GM18508 (cell line): ENCODE measurements around the gene KRT20.
"Not testable (repeated sequence)": the region's sequence is repeated elsewhere in the genome, so short reads cannot be mapped to it uniquely, and the experiment has no call there.

Experiments used
- ATAC-seq: cut with Tn5 transposase; IDR thresholded peaks from one replicate; pipeline ENCODE4 v1.9.1; 2021; ENCODE audit warnings: moderate number of reproducible peaks; ENCODE audit not compliant: insufficient read depth, unreplicated experiment

The KRT20 gene

DNA sequence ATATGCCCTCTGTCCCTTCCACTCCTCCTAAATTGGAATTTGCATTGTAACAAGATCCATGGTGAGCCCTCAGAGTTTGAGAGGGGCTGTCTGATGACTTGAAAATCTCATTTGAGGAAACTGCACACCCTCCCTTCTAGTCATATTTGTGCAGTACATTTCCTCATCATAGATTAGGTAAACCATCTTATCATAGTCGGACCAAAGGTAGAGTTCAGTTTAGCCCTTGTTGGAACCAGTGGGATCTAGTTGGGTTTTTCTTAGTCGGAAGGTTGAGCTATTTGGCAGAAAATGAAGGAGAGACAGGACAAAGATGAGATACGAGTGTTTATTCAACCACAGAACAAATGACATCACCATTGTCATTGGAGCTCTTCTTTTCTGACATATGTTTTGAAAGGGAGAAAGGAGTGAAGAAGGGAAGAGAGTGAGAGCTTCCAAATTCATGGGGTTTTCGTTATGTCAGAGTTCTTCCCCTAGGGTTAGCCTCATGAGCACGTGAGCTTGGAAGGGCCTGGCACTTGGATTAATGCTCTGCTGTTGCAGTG is 15.8 kb upstream of the KRT20 start:
- ATAC-seq = no peak

GRCh38 chr17:40896916-40897455 is 11.9 kb upstream of the KRT20 start:
- no peak for ATAC-seq

GRCh38 chr17:40895106-40895730 is 10.2 kb upstream of the KRT20 start:
- ATAC-seq = no peak

DNA sequence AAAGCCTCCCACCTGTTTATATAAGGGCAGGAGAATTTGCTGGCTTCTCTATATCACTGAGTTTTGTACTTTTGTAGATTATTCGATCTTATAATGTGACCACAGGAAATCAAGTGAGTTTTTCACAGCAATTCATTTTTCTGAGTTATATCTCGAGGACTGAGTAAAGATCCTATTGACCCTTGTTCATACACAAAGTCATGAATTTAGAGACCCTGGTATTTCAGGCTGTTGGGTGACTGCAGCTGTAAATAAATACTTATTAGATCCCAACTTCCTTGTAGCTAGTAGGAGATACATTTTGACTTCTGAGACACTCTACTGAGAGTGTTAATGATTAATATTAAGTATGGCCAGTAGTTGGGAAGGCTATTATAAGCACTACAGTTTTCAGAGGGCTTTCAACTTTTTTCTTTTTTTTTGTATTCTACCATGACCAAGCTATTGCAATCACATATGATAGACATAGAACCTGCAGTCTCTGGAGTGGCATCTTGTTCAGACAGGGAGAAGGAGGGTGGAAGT is 3.2 kb upstream of the KRT20 start:
- ATAC-seq = no peak

DNA sequence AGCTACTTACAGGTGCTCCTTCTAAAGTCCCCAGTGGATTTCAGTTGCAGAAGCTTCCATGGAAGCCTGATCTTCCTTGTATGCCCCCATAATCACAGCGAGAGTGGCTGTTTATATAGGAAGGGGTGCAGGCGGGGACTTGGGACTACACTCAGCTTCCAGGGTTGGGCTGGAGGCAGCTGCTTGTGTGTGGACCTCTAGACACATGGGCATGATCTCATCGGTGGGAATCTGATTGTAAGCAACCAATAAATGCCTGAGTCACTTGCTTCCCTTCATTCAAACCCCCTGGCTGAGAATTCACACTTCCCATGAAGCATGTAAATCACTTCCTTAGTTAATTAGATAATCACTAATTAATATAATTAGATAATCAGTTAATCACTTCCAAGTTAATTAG is 1.0 kb upstream of the KRT20 start:
- no peak for ATAC-seq

DNA sequence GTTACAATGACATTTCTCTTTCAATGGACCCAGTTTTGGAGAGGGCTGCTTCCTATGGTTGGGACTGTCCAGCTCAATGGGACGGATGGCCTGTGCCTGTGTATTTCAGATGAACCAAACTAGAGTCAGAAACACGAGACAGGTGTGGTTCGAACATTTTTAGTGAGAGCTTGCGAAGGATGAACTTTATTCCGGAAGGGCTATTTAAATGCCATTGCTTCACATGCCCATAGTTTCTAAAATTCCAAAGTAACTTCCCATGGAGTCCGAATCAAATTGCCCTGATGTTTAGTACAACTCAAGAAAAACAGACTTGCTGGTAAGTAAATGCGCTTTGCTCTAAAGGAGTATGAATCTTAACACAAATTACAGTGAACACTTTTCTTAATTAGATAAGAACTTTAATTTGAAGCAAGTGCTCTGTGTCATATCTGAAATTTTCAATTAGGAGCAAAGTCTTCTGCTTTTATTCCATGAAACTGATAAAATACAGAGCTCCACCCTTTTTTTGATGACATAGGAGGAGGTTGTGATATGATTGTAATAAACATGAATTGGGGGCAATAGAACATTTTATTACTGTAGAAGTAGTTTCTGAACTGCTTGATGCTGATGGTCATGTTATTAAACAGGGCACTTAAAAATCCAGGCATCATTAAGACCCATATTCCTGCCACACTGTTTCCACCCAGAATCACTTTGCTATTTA is 1.3 kb downstream of the KRT20 start:
- ATAC-seq = no peak

- no peak for ATAC-seq
Measured at GRCh38 chr17:40883031-40883430, 2.0 kb downstream of the KRT20 start.

- ATAC-seq = no peak
Measured at GRCh38 chr17:40879026-40879425, 6.0 kb downstream of the KRT20 start.

DNA sequence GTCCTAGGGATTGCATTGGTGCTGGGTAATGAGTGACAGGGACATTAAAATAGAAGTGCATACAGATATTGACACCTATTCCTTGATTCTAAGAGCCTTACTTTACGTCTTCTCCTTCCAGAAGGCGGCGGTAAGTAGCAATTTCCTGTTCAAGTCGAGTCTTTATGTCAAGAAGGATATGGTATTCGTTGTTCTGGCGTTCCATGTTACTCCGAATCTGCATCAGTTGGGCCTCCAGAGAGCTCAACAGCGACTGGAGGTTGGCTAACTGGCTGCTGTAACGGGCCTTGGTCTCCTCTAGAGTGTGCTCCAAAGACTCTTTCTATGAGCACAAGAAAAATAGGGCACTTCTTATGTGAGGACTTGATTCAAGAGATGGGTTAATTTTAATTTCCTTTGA is 7.0 kb downstream of the KRT20 start:
- no peak for ATAC-seq

GRCh38 chr17:40873801-40874200 is 11.2 kb downstream of the KRT20 start:
- ATAC-seq = no peak

GRCh38 chr17:40873255-40873654 is 11.8 kb downstream of the KRT20 start:
- no peak for ATAC-seq

DNA sequence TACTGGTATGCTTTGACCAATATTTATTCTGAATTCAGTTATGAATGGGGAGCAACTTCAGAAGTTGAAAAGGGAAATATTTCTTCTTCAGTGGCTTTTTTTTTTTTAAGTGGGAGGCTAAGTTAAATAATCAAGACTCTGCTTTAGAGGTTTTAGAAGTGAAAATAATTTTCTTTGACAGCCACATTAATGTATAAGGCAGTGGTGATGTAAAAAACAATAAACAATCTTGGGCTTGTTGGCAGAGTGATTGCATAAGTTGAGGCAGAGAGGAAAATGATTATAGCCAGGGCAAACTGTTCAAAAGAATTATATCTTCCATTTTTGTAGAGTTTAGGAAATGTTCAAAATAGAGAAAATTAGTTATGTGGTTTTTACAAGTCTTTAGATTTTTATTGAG is 12.6 kb downstream of the KRT20 start:
- no peak for ATAC-seq

DNA sequence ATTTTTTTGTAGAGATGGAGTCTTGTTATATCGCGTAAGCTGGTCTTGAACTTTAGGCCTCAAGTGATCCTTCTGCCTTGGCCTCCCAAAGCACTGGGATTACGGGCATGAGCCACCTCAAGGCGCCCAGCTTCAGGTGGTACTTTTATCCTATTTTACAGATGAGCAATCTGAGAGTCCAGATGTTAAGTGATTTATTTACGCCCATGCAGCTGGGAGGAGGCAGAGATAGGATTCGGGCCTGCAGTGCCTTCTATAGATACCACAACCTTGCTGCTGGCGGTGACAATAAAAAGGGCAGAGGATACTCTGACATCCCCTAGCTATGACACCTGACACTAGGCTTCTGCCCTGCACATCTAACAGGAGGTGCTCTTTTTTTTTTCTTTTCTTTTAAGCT is 13.7 kb downstream of the KRT20 start:
- ATAC-seq = no peak

DNA sequence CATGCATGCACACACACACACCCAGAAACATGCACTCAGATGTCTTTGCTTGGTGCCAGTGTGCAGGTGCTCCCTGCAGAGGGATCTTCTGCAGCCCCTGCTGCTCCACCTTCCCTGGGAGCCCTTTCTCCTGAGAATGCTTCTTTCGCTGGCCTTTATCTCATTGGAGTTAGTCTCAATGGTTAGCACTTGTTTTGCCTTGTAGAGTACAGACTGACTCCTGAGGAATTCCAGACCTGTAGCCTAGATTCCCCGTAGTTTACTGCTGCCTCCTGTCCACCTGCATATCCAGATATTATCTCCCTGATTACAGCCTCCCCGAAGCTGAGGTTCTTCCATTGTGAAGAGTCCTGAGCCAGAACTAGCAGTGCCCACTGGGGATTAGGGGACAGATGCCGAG is 14.9 kb downstream of the KRT20 start:
- no peak for ATAC-seq

DNA sequence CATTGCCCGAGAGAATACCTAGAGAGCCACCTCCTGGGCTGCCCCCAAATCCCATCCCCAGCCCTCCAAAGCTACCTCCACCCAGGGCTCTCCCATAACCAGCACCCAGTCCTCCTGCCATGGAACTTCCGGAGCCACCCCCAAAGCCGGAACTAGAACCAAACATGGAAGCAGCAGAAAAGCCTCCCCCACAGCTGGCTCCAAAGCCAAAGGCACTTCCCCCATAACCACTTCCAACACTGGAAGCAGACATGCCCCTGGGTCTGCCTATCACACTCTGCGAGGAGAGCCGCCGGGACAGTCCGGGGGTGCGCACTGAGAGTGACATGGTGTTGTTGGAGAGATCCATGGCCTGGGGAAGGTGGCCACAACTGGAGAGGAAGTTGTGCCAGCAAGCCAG is 18.2 kb downstream of the KRT20 start, which contains the start of gene KRT12:
Gene KRT12 (minus strand): TSS at position 386 of the 400 bp plus-strand sequence. CDS start 37 bp downstream, at position 349.
- no peak for ATAC-seq

DNA sequence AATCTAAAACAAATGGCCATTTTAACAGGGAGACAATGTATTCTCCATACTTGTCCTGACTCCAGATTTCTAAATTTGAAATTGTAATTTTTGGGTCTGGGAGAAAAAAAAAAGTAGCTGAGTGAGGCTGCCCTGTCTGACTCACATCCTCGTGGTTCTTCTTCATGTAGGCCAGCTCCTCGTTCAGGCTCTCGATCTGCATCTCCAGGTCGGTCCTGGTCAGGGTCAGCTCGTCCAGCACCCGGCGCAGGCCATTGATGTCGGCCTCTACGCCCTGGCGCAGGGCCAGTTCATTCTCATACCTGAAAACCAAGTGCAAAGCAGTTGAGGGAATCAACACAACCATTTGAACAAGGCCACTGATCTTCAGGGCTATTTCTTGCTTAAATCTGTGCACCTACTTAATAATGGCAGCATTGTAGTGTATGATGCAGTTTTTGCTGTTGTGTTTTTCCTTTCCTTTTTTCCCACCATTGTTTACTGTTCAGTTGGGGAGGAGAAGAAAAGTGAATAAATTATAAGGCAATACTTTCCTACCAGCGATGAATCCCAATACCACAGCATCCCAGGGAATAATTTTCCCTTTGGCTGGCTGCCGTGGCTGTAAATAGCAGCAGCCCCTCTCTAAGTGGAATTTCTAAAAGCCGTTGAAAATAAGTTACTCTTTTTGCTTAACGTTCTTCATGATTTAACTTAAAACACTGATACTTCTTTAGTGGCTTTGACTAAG is 20.2 kb downstream of the KRT20 start:
- no peak for ATAC-seq

- ATAC-seq = no peak
Measured at GRCh38 chr17:40862985-40863733, 21.9 kb downstream of the KRT20 start.

DNA sequence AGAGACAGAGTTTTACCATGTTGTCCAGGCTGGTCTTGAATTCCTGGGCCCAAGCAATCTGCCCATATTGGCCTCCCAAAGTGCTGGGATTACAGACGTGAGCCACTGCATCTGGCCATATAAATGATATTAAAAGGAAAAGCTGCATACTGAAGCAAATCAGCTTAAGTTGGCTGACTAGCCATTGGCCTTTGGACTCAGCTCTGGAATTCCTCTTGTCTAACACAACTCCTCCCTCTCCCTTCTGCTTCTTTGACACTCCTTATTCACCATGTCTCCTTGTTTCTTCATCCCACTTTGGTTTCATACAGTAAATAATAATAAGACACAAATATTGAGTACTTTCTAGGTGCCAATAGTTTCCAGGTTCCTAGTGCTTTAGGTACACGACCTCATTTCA is 25.5 kb downstream of the KRT20 start:
- ATAC-seq = no peak

DNA sequence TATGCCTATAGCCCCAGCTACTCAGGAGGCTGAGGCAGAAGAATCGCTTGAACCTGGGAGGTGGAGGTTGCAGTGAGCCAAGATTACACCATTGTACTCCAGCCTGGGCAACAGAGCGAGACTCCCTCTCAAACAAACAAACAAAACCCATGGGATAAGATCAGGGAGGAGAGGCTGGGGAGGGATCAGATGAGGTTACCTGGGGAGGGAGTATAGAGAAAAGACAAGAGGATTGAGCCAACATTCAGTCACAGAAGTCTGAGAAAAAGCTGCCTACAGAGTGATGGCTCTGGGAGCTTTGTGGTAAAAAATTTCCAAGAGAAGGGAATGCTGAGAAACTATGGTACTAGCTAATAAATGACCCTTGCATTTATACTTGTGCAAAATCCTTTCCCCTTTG is 26.4 kb downstream of the KRT20 start:
- ATAC-seq = not testable (repeated sequence)

GRCh38 chr17:40857535-40857934 is 27.5 kb downstream of the KRT20 start:
- no peak for ATAC-seq
